ENCODE data around the gene MRPL52.
"Not testable (repeated sequence)": the region's sequence is repeated elsewhere in the genome, so short reads cannot be mapped to it uniquely, and the experiment has no call there.

MRPL52 gene

GRCh38 chr14:22852940-22853767 lies 23.5 kb downstream of the MRPL52 start:
- peak; percentile 66 for DNase-seq (ENCODE audit: low read depth)

GRCh38 chr14:22854296-22854695 lies 24.6 kb downstream of the MRPL52 start:
- DNase-seq (ENCODE audit: low read depth): not testable (repeated sequence)

- no peak for DNase-seq (ENCODE audit: low read depth)
Observed at GRCh38 chr14:22854963-22855724, 25.5 kb downstream of the MRPL52 start.

- DNase-seq (ENCODE audit: low read depth): no peak
Observed at GRCh38 chr14:22856428-22856827, 26.7 kb downstream of the MRPL52 start.

- not testable (repeated sequence) for DNase-seq (ENCODE audit: low read depth)
Observed at GRCh38 chr14:22860377-22860776, 30.7 kb downstream of the MRPL52 start.

GRCh38 chr14:22861651-22862050 lies 32.0 kb downstream of the MRPL52 start:
- no peak for DNase-seq (ENCODE audit: low read depth)

GRCh38 chr14:22864979-22865378 lies 35.3 kb downstream of the MRPL52 start:
- DNase-seq (ENCODE audit: low read depth): no peak

GRCh38 chr14:22865424-22866405 lies 36.0 kb downstream of the MRPL52 start:
- no peak for DNase-seq (ENCODE audit: low read depth)

- no peak for DNase-seq (ENCODE audit: low read depth)
Observed at GRCh38 chr14:22866874-22867273, 37.2 kb downstream of the MRPL52 start.

- DNase-seq (ENCODE audit: low read depth): no peak
Observed at GRCh38 chr14:22870811-22871223, 41.1 kb downstream of the MRPL52 start.

GRCh38 chr14:22871224-22872032 lies 41.7 kb downstream of the MRPL52 start, which contains the start of gene LRP10:
Gene LRP10, plus strand, starts transcription at chr14:22871740. Its CDS starts 564 bp downstream, at chr14:22872304.
- peak; percentile 82 for DNase-seq (ENCODE audit: low read depth)

GRCh38 chr14:22872033-22872832 lies 42.5 kb downstream of the MRPL52 start:
- DNase-seq (ENCODE audit: low read depth): peak; percentile 67

- no peak for DNase-seq (ENCODE audit: low read depth)
Observed at GRCh38 chr14:22872833-22873520, 43.3 kb downstream of the MRPL52 start.

- no peak for DNase-seq (ENCODE audit: low read depth)
Observed at GRCh38 chr14:22875003-22875747, 45.5 kb downstream of the MRPL52 start.

GRCh38 chr14:22875748-22876319 lies 46.1 kb downstream of the MRPL52 start:
- DNase-seq (ENCODE audit: low read depth): no peak

- DNase-seq (ENCODE audit: low read depth): no peak
Observed at GRCh38 chr14:22877000-22877501, 47.4 kb downstream of the MRPL52 start.

- DNase-seq (ENCODE audit: low read depth): no peak
Observed at GRCh38 chr14:22878271-22879246, 48.9 kb downstream of the MRPL52 start.

Measured in stromal cell of bone marrow (primary cell).